ENCODE results near the gene INSIG2.
"Not testable (repeated sequence)": the region's sequence is repeated elsewhere in the genome, so short reads cannot be mapped to it uniquely, and the experiment has no call there.

INSIG2 gene

GRCh38 chr2:118061135-118061955, 26.9 kb upstream of the INSIG2 start:
- no peak for DNase-seq (ENCODE audit: low spot score)

GRCh38 chr2:118062048-118062447, 26.2 kb upstream of the INSIG2 start:
- no peak for DNase-seq (ENCODE audit: low spot score)

GRCh38 chr2:118062669-118063068, 25.6 kb upstream of the INSIG2 start:
- DNase-seq (ENCODE audit: low spot score), result no peak

GRCh38 chr2:118065015-118065706, 23.1 kb upstream of the INSIG2 start:
- DNase-seq (ENCODE audit: low spot score), result no peak

- DNase-seq (ENCODE audit: low spot score), result no peak
These were observed 22.3 kb upstream of the INSIG2 start for GRCh38 chr2:118065921-118066511.

- no peak for DNase-seq (ENCODE audit: low spot score)
These were observed 10.5 kb upstream of the INSIG2 start for GRCh38 chr2:118077636-118078247.

- DNase-seq (ENCODE audit: low spot score), result no peak
These were observed 9.5 kb upstream of the INSIG2 start for GRCh38 chr2:118078734-118079133.

- no peak for DNase-seq (ENCODE audit: low spot score)
These were observed 3.7 kb upstream of the INSIG2 start for GRCh38 chr2:118084491-118085089.

- DNase-seq (ENCODE audit: low spot score), result no peak
These were observed 2.9 kb upstream of the INSIG2 start for GRCh38 chr2:118085173-118086023.

GRCh38 chr2:118086024-118086633, 2.1 kb upstream of the INSIG2 start:
- DNase-seq (ENCODE audit: low spot score), result no peak

GRCh38 chr2:118089139-118089800, 999 bp downstream of the INSIG2 start:
- DNase-seq (ENCODE audit: low spot score), result peak; percentile 14

- DNase-seq (ENCODE audit: low spot score), result no peak
These were observed 2.3 kb downstream of the INSIG2 start for GRCh38 chr2:118090387-118091139.

- no peak for DNase-seq (ENCODE audit: low spot score)
These were observed 2.8 kb downstream of the INSIG2 start for GRCh38 chr2:118091140-118091478.

GRCh38 chr2:118091631-118092030, 3.4 kb downstream of the INSIG2 start:
- DNase-seq (ENCODE audit: low spot score), result no peak

GRCh38 chr2:118094102-118094501, 5.8 kb downstream of the INSIG2 start:
- not testable (repeated sequence) for DNase-seq (ENCODE audit: low spot score)

GRCh38 chr2:118094503-118094902, 6.2 kb downstream of the INSIG2 start:
- no peak for DNase-seq (ENCODE audit: low spot score)

GRCh38 chr2:118095610-118096009, 7.3 kb downstream of the INSIG2 start:
- DNase-seq (ENCODE audit: low spot score), result no peak

- no peak for DNase-seq (ENCODE audit: low spot score)
These were observed 9.4 kb downstream of the INSIG2 start for GRCh38 chr2:118097657-118098056.

GRCh38 chr2:118098307-118099030, 10.2 kb downstream of the INSIG2 start:
- DNase-seq (ENCODE audit: low spot score), result no peak
